Right lobe of liver (tissue), 6 donors: Measurements from ENCODE around the gene NCKAP5. TPM values are rescaled to one million over a fixed set of nuclear protein-coding genes. Genes with fewer than 3 reads are reported as not detected.

Experiments
- ATAC-seq, 4 donors: fragments of 200-7000 bp; cut with Tn5 transposase; one replicate each; pipeline ENCODE4 v1.9.1; 2020; ENCODE audit warnings: mild to moderate bottlenecking in 4 of 4, moderate library complexity in 4 of 4
- DNase-seq, 3 donors: peaks; one replicate each; pipeline ENCODE4 v3.0.0-alpha.2; 2020
- H3K27ac ChIP-seq, 3 donors: fragments of 200-600 bp; one replicate each; pipeline ENCODE4 v1.8.0; 2022
- H3K27me3 ChIP-seq, 2 donors: fragments of 200-600 bp; one replicate each; pipeline ENCODE4 v1.8.0; 2022
- H3K36me3 ChIP-seq, 4 donors: fragments of 200-600 bp; sonication (generic) in 1 of 4; one replicate each; pipeline versions ENCODE4 v1.5.1 to v1.8.0; 2017 to 2022; ENCODE audit warnings: control low read depth in 1 of 4
- H3K4me1 ChIP-seq, 4 donors: fragments of 200-600 bp; sonication (generic) in 1 of 4; one replicate each; pipeline versions ENCODE4 v1.5.1 to v1.8.0; 2017 to 2022; ENCODE audit warnings: control low read depth in 1 of 4
- H3K4me3 ChIP-seq, 3 donors: fragments of 200-600 bp; one replicate each; pipeline ENCODE4 v1.8.0; 2022
- H3K9me3 ChIP-seq, 4 donors: fragments of 200-600 bp; sonication (generic) in 1 of 4; one replicate each; pipeline versions ENCODE4 v1.5.1 to v1.8.0; 2017 to 2022; ENCODE audit warnings: control low read depth in 1 of 4
- POLR2A ChIP-seq: fragments of 450-650 bp; IDR thresholded peaks from one replicate; pipeline ENCODE4 v1.6.1; 2017; ENCODE audit warnings: antibody characterized with exemption, mild to moderate bottlenecking
- WGBS: methylation state at CpG from one replicate; pipeline ENCODE4 v1.1.6; 2018; ENCODE audit warnings: low coverage, low lambda C conversion rate; ENCODE audit not compliant: insufficient coverage; ENCODE audit errors: missing lambda C conversion rate; 5-methylcytosine and 5-hydroxymethylcytosine counted together
- intact Hi-C, 2 donors: fragments of 100-400 bp; cut with DNase I; formaldehyde crosslinking; loops; one replicate each; pipeline versions ENCODE4 v1.11.2 to v1.14.1; 2022
- total RNA-seq, 6 experiments: library from RNA; depleted of rRNA in 2 of 6; stranded (reverse); fragments of >200 nt in 2 of 6; fragmentation: NEBNext Ultra II Directional in 3 of 6; extraction: Animal tissue kit (Norgen Biotek cat#: 25700) in 3 of 6; gene quantifications; one replicate each; pipeline versions ENCODE4 v1.1.0 to v1.2.4, GENCODE V29; 2016 to 2023
- TF ChIP-seq, protein P1 (sequence below), 4 donors: fragments of 200-600 bp in 3 of 4; fragments of 450-650 bp in 1 of 4; IDR thresholded peaks; one replicate each; pipeline versions ENCODE4 v1.5.1 to v1.8.0; 2016 to 2022; ENCODE audit warnings: antibody characterized with exemption in 4 of 4, mild to moderate bottlenecking in 2 of 4
- donor health status: DM: no; HTN: yes; CAD: no.
- donor health status: DM: no; HTN: no; CAD: no.
- donor health status: DM: no; HTN: no; CAD: no.
- donor health status: DM: no; HTN: yes; CAD: no.
- donor health status: DM: no; HTN: yes; CAD: no.

The NCKAP5 gene
- total RNA-seq, 6 experiments from 2014 or later = 3.6 to 11.7 (median 6.9) TPM

DNA sequence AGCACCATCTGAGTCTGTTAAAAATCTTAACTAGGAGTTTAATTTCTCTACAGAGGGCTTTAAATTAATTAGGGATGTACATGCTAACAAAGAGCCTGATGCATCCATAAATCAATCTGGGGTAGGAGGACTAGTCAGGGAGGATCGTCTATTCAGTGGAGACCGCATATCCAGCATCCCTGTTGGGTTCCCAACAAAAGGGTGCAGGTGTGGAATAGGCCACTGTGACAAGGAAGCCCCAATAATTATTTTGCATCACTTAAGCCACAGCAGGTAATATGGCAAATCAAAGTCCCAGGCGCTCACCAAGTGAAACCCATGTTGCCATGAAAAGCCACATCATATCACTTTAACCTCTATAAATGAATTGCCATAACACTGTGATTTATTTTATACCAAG is 392.3 kb downstream of the NCKAP5 start:
- 85% methylated on average over 2 of the region's 3 CpGs for WGBS
- no peak overlapping the region for H3K27ac ChIP-seq
- DNase-seq = no peak
- H3K9me3 ChIP-seq = no peaks in the 10 kb centered on the region
- TF ChIP-seq, protein P1, sequence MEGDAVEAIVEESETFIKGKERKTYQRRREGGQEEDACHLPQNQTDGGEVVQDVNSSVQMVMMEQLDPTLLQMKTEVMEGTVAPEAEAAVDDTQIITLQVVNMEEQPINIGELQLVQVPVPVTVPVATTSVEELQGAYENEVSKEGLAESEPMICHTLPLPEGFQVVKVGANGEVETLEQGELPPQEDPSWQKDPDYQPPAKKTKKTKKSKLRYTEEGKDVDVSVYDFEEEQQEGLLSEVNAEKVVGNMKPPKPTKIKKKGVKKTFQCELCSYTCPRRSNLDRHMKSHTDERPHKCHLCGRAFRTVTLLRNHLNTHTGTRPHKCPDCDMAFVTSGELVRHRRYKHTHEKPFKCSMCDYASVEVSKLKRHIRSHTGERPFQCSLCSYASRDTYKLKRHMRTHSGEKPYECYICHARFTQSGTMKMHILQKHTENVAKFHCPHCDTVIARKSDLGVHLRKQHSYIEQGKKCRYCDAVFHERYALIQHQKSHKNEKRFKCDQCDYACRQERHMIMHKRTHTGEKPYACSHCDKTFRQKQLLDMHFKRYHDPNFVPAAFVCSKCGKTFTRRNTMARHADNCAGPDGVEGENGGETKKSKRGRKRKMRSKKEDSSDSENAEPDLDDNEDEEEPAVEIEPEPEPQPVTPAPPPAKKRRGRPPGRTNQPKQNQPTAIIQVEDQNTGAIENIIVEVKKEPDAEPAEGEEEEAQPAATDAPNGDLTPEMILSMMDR (IDR thresholded peaks at IDR 0.05) = no peak
- no peak for TF ChIP-seq POLR2A
- ATAC-seq = no peak
- no peaks in the 10 kb centered on the region for H3K27me3 ChIP-seq
- intact Hi-C loops = loop anchor here in 1 of 2 donors (10.0 kb wide), 1 partner anchor 531 kb away; no protein-coding TSS in a partner anchor
- peaks cover 0 to 9% (median 0%) of the 10 kb centered on the region in 4 donors for H3K4me1 ChIP-seq
- H3K4me3 ChIP-seq = no peak overlapping the region
- H3K36me3 ChIP-seq = no peaks in the 10 kb centered on the region

DNA sequence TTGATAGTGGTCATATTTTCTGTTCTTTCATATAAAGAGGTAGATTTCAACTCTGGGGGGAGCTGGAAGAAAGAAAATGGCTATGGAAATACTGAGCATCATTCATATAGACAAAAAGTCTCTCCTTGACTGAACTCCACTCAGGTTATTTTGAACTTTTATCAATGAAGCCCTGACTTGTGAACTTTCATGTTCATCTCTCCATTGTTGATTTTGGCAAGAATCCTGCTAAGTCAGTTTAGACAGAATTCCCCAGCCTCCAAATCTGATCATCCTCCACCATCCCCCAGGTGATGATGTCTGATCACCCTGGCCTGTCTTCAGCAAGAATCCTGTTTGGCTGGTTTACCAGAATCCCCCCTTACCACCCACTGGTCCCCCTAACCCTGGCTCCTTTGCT is 395.0 kb downstream of the NCKAP5 start:
- H3K36me3 ChIP-seq = no peaks in the 10 kb centered on the region
- intact Hi-C loops = loop anchor here in 1 of 2 donors (10.0 kb wide), 1 partner anchor 528 kb away; no protein-coding TSS in a partner anchor
- TF ChIP-seq, protein P1 (IDR thresholded peaks at IDR 0.05) = no peak
- no peak for TF ChIP-seq POLR2A
- no peak overlapping the region for H3K4me3 ChIP-seq
- no peak overlapping the region for H3K27ac ChIP-seq
- peaks cover 0 to 9% (median 0%) of the 10 kb centered on the region in 4 donors for H3K4me1 ChIP-seq
- H3K27me3 ChIP-seq = no peaks in the 10 kb centered on the region
- peak; percentile 29 to 76 (median 66) for ATAC-seq
- DNase-seq = no peak
- H3K9me3 ChIP-seq = no peaks in the 10 kb centered on the region

DNA sequence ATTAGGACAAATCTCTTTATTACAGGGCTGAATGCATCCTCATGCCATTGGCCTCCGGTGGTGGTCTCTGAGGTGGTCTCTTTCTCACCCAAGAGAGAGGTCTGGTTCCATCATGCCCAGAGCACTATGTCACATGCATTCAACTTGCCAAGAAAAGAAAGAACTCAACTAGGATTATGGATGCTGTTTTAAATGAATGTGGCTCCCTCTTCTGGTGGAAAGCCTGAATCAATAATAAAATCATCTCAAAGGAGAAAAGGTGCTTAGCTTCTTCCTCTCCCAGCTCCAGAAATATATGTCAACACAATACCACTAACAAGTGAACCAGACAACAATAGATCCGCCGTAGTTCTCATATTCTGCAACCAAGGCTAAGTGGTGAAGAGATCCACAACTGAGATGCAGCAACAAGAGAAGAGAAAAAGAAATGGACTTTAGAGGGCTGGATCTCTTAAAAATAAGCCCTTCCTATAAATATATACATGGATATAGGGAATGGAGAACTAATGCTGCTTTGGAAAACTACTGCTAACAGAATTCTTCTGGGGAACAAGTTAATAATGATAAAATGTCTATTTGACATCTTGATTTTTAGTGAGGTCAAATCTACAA is 396.8 kb downstream of the NCKAP5 start:
- Histone ChIP-seq H3K4me1 (peaks cover 0 to 9% (median 0%) of the 10 kb centered on the region in 4 donors), H3K36me3 (no peaks in the 10 kb centered on the region), H3K27me3 (no peaks in the 10 kb centered on the region), H3K4me3 (no peak overlapping the region), H3K9me3 (no peaks in the 10 kb centered on the region), H3K27ac (no peak overlapping the region)
- 14% methylated on average over 3 of the region's 3 CpGs for WGBS
- intact Hi-C loops = loop anchor here in 1 of 2 donors (10.0 kb wide), 1 partner anchor 527 kb away; no protein-coding TSS in a partner anchor
- no peak for DNase-seq
- ATAC-seq = peak; percentile 78 to 91 (median 89)
- TF ChIP-seq POLR2A = no peak
- TF ChIP-seq, protein P1 (IDR thresholded peaks at IDR 0.05) = peak; percentile 50 to 70 (median 65)

DNA sequence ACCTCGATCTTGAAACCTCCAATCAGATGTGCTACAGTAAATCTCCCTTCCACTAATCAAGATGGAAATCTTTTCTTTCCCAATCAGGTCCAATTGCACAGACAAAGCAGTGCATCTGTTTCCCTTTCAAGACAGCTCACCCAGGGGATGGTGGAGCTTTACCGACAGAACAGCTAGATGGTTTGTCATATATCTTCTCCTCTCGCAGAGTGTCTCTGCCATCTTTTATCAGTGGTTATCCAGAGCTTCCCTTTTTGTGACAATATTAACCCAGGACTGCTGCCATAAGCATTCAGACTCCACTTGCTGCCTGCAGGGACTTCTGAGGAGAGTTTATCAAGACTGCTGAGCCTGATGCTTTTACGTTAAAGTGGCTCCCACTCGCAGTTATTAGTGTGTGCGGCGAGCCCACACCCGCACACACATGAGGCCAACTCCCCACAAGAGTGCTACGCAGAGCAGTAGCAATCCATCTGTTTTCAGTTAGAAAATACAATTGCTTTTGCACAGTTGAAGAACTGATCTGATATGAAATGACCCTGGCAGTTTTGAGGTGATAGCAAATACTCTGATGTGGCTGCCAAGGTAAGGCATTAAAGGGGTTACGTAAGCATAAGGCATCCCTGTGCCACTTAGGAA is 398.9 kb downstream of the NCKAP5 start:
- H3K36me3 ChIP-seq = no peaks in the 10 kb centered on the region
- no peaks in the 10 kb centered on the region for H3K9me3 ChIP-seq
- ATAC-seq (no peak), DNase-seq (no peak)
- no peak for TF ChIP-seq POLR2A
- TF ChIP-seq, protein P1 (IDR thresholded peaks at IDR 0.05) = no peak
- no peak overlapping the region for H3K27ac ChIP-seq
- intact Hi-C loops = loop anchor here in 1 of 2 donors (5.0 kb wide), 1 partner anchor 627 kb away; no protein-coding TSS in a partner anchor
- H3K4me1 ChIP-seq = peaks cover 0 to 9% (median 0%) of the 10 kb centered on the region in 4 donors
- H3K4me3 ChIP-seq = no peak overlapping the region
- H3K27me3 ChIP-seq = no peaks in the 10 kb centered on the region
- WGBS = 68% methylated on average over 10 of the region's 10 CpGs
